Sigmoid colon (tissue), 7 donors: ENCODE measurements around the gene GPR25. TPM values are rescaled to one million over a fixed set of nuclear protein-coding genes. Genes with fewer than 3 reads are reported as not detected.
A peak's percentile ranks its signal among the peaks of the same experiment; 100 is the strongest.
"Not testable (repeated sequence)": the region's sequence is repeated elsewhere in the genome, so short reads cannot be mapped to it uniquely, and the experiment has no call there.

Experiments used
- DNase-seq: peaks from one replicate; pipeline ENCODE4 v3.0.0-alpha.2; 2019
- H3K27ac ChIP-seq, 4 donors: fragments of 200-600 bp; sonication (generic); one replicate each; pipeline ENCODE4 v1.5.1; 2016 to 2019; ENCODE audit warnings: mild to moderate bottlenecking in 1 of 4
- H3K27me3 ChIP-seq, 3 donors: fragments of 200-600 bp; sonication (generic); one replicate each; pipeline ENCODE4 v1.5.1; 2019; ENCODE audit warnings: mild to moderate bottlenecking in 1 of 3
- H3K36me3 ChIP-seq, 4 donors: fragments of 200-600 bp; sonication (generic); one replicate each; pipeline ENCODE4 v1.5.1; 2016 to 2019
- H3K4me1 ChIP-seq, 4 donors: fragments of 200-600 bp; sonication (generic); one replicate each; pipeline ENCODE4 v1.5.1; 2017 to 2019
- H3K4me3 ChIP-seq, 4 donors: fragments of 200-600 bp; sonication (generic); one replicate each; pipeline ENCODE4 v1.5.1; 2017 to 2019; ENCODE audit warnings: mild to moderate bottlenecking in 2 of 4, moderate library complexity in 1 of 4
- H3K9me3 ChIP-seq, 4 donors: fragments of 200-600 bp in 3 of 4; sonication (generic) in 3 of 4; one replicate each; pipeline versions ENCODE4 v1.5.1 to v1.6.1; 2013 to 2019
- CTCF ChIP-seq, 4 experiments: fragments of 450-650 bp in 3 of 4; fragments of 200-600 bp in 1 of 4; IDR thresholded peaks; one replicate each; pipeline ENCODE4 v1.5.1; 2016 to 2019; ENCODE audit warnings: antibody characterized with exemption in 4 of 4, mild to moderate bottlenecking in 3 of 4, moderate library complexity in 2 of 4
- EP300 ChIP-seq, 4 donors: sonication (generic); formaldehyde crosslinking; IDR thresholded peaks; one replicate each; pipeline ENCODE4 v1.6.1; 2017; ENCODE audit warnings: antibody characterized with exemption in 4 of 4
- POLR2A ChIP-seq, 2 donors: fragments of 450-650 bp; IDR thresholded peaks; one replicate each; pipeline ENCODE4 v1.6.1; 2016; ENCODE audit warnings: antibody characterized with exemption in 2 of 2, mild to moderate bottlenecking in 2 of 2, moderate library complexity in 2 of 2
- POLR2AphosphoS5 ChIP-seq, 4 donors: sonication (generic); formaldehyde crosslinking; IDR thresholded peaks; one replicate each; pipeline ENCODE4 v1.6.1; 2017; ENCODE audit warnings: antibody characterized with exemption in 4 of 4
- WGBS, 2 donors: extraction: QIAGEN DNeasy Blood & Tissue Kit; methylation state at CpG; one replicate each; pipeline ENCODE4 v1.1.7; 2013; 5-methylcytosine and 5-hydroxymethylcytosine counted together
- intact Hi-C: fragments of 100-400 bp; cut with DNase I; formaldehyde crosslinking; loops from one replicate; pipeline ENCODE4 v1.15.1; 2023
- polyA plus RNA-seq, 3 donors: library from polyadenylated mRNA; stranded (reverse); fragments of 200-250 nt; gene quantifications; one replicate each; pipeline ENCODE4 v1.2.3, GENCODE V29; 2013
- total RNA-seq, 4 donors: library from RNA; depleted of rRNA; stranded (reverse); fragments of >200 nt; gene quantifications; one replicate each; pipeline ENCODE4 v1.1.0, GENCODE V29; 2016
- donor health status: healthy with polysubstance abuse.
- donor health status: Bipolar disorder and iron deficiency.
- donor health status: healthy.

Gene GPR25
- total and polyA plus RNA-seq, 7 donors, result 1.0 TPM; not detected in 6

GRCh38 chr1:200908191-200908868, 35.5 kb downstream of the GPR25 start:
- no peaks in the 10 kb centered on the region for H3K4me1 ChIP-seq
- H3K36me3 ChIP-seq, result no peaks in the 10 kb centered on the region
- no peaks in the 10 kb centered on the region for H3K9me3 ChIP-seq
- 44 to 78% methylated on average over 6 of the region's 6 CpGs for WGBS, 2 donors
- no peak for TF ChIP-seq EP300 (IDR thresholded peaks at IDR 0.05)
- TF ChIP-seq POLR2AphosphoS5 (IDR thresholded peaks at IDR 0.05), result no peak
- no peak for TF ChIP-seq CTCF (IDR thresholded peaks at IDR 0.05)
- no peak for TF ChIP-seq POLR2A (IDR thresholded peaks at IDR 0.05)
- H3K27me3 ChIP-seq, result no peaks in the 10 kb centered on the region
- no peak overlapping the region for H3K4me3 ChIP-seq
- peak; percentile 27 for DNase-seq
- no peak overlapping the region for H3K27ac ChIP-seq
- intact Hi-C loops, result no loop called here

- H3K9me3 ChIP-seq, result no peaks in the 10 kb centered on the region
- H3K36me3 ChIP-seq, result no peaks in the 10 kb centered on the region
- intact Hi-C loops, result no loop called here
- DNase-seq, result peak; percentile 59
- WGBS, 2 donors, result 89 to 91% methylated on average over 5 of the region's 5 CpGs
- TF ChIP-seq POLR2AphosphoS5 (IDR thresholded peaks at IDR 0.05) (no peak), CTCF (IDR thresholded peaks at IDR 0.05) (no peak), EP300 (IDR thresholded peaks at IDR 0.05) (no peak), POLR2A (IDR thresholded peaks at IDR 0.05) (no peak)
- no peaks in the 10 kb centered on the region for H3K4me1 ChIP-seq
- H3K27me3 ChIP-seq, result no peaks in the 10 kb centered on the region
- H3K4me3 ChIP-seq, result no peak overlapping the region
- no peak overlapping the region for H3K27ac ChIP-seq
Measured at GRCh38 chr1:200909071-200909470, 36.3 kb downstream of the GPR25 start.

- Histone ChIP-seq H3K27ac (no peak overlapping the region), H3K36me3 (no peaks in the 10 kb centered on the region), H3K4me1 (no peaks in the 10 kb centered on the region), H3K27me3 (no peaks in the 10 kb centered on the region), H3K4me3 (no peak overlapping the region), H3K9me3 (no peaks in the 10 kb centered on the region)
- 71 to 76% methylated on average over 4 of the region's 4 CpGs for WGBS, 2 donors
- no peak for DNase-seq
- intact Hi-C loops, result no loop called here
- TF ChIP-seq EP300 (IDR thresholded peaks at IDR 0.05), result no peak
- TF ChIP-seq POLR2AphosphoS5 (IDR thresholded peaks at IDR 0.05), result no peak
- no peak for TF ChIP-seq POLR2A (IDR thresholded peaks at IDR 0.05)
- TF ChIP-seq CTCF (IDR thresholded peaks at IDR 0.05), result no peak
Measured at GRCh38 chr1:200909757-200910239, 37.0 kb downstream of the GPR25 start.

- H3K4me3 ChIP-seq, result no peak overlapping the region
- WGBS, 2 donors, result 91 to 96% methylated on average over 24 of the region's 24 CpGs
- TF ChIP-seq EP300 (IDR thresholded peaks at IDR 0.05), result no peak
- TF ChIP-seq CTCF (IDR thresholded peaks at IDR 0.05), result no peak
- H3K4me1 ChIP-seq, result no peaks in the 10 kb centered on the region
- H3K9me3 ChIP-seq, result no peaks in the 10 kb centered on the region
- intact Hi-C loops, result no loop called here
- H3K27ac ChIP-seq, result no peak overlapping the region
- peak; percentile 48 for DNase-seq
- H3K36me3 ChIP-seq, result no peaks in the 10 kb centered on the region
- H3K27me3 ChIP-seq, result peaks cover 0 to 5% (median 0%) of the 10 kb centered on the region in 3 donors
Measured at GRCh38 chr1:200911361-200911760, 38.6 kb downstream of the GPR25 start.

GRCh38 chr1:200911936-200912335, 39.2 kb downstream of the GPR25 start:
- intact Hi-C loops, H3K27ac ChIP-seq, H3K4me1 ChIP-seq, DNase-seq, H3K9me3 ChIP-seq, H3K36me3 ChIP-seq, H3K4me3 ChIP-seq, H3K27me3 ChIP-seq: not testable (repeated sequence)
- WGBS, 2 donors, result 88 to 90% methylated on average over 14 to 18 of the region's 21 CpGs
